Measurements from ENCODE around the gene MAFG.
A peak's percentile ranks its signal among the peaks of the same experiment; 100 is the strongest.

- peak in 3 of 11 experiments; percentile 12 to 22 (median 18) for TF ChIP-seq CTCF (IDR thresholded peaks at IDR 0.05 in 8 of 11, conservative IDR thresholded peaks at IDR 0.05 in 3 of 11)
- no peak for TF ChIP-seq POLR2A (IDR thresholded peaks at IDR 0.05)
Measured at GRCh38 chr17:81911277-81911961, 16.1 kb downstream of the MAFG start, which contains the start of gene PCYT2.
